Subcutaneous adipose tissue (tissue), 4 donors: Measurements from ENCODE around the gene NT5DC1. TPM values are rescaled to one million over a fixed set of nuclear protein-coding genes. Genes with fewer than 3 reads are reported as not detected.

Experiments
- CTCF ChIP-seq: fragments of 450-650 bp; IDR thresholded peaks from one replicate; pipeline ENCODE4 v1.5.1; 2016; ENCODE audit warnings: low read depth, mild to moderate bottlenecking, control low read depth, antibody characterized with exemption, moderate library complexity
- total RNA-seq, 4 donors: library from RNA; depleted of rRNA; stranded (reverse); fragments of >200 nt; gene quantifications; one replicate each; pipeline ENCODE4 v1.1.0, GENCODE V29; 2016

The NT5DC1 gene
- total RNA-seq, 4 donors from 2014 or later, result 7.7 to 19.2 (median 11.0) TPM

- no peak for TF ChIP-seq CTCF
Observed at GRCh38 chr6:116139917-116140316, 39.3 kb downstream of the NT5DC1 start.

- no peak for TF ChIP-seq CTCF
Observed at GRCh38 chr6:116144605-116145004, 44.0 kb downstream of the NT5DC1 start.

GRCh38 chr6:116145803-116146675 is 45.4 kb downstream of the NT5DC1 start:
- no peak for TF ChIP-seq CTCF

- no peak for TF ChIP-seq CTCF
Observed at GRCh38 chr6:116152620-116153019, 52.0 kb downstream of the NT5DC1 start.

- TF ChIP-seq CTCF, result no peak
Observed at GRCh38 chr6:116154887-116155286, 54.2 kb downstream of the NT5DC1 start.

GRCh38 chr6:116156405-116157326 is 56.0 kb downstream of the NT5DC1 start:
- TF ChIP-seq CTCF, result no peak

GRCh38 chr6:116157391-116157790 is 56.7 kb downstream of the NT5DC1 start:
- TF ChIP-seq CTCF, result no peak
